DND-41 (cell line): ENCODE results near the gene CFAP251.

Experiments
- EZH2 ChIP-seq: IDR thresholded peaks from 3 replicates; pipeline ENCODE4 v1.6.1; 2012; ENCODE audit warnings: borderline replicate concordance, low read depth, mild to moderate bottlenecking, moderate library complexity, low read length, inconsistent platforms; ENCODE audit not compliant: severe bottlenecking
- TF ChIP-seq, protein P1 (sequence below): IDR thresholded peaks from 2 replicates; pipeline ENCODE4 v1.5.1; 2012; ENCODE audit warnings: borderline replicate concordance, low read length, moderate library complexity, mild to moderate bottlenecking; ENCODE audit not compliant: poor library complexity, severe bottlenecking; ENCODE audit errors: extremely low read depth

DNA sequence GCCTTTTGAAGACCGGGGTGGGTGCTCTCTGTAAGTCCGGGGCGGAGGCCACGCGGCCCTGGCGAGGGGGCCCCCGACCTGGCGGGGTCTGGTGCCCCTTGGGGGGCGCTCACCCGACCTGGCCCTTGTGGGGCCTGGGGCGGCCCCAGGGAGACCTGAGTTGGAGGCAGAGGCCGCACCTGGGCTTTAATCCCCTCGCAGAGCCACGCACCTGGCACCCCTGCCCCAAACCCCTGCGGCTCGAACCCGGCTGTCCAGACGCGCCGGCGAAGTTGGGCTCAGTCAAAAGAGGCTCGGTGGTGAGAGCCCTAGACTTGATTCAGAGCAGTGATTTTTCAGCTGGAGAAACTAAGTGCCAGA is 267 bp downstream of the CFAP251 start:
- TF ChIP-seq, protein P1, sequence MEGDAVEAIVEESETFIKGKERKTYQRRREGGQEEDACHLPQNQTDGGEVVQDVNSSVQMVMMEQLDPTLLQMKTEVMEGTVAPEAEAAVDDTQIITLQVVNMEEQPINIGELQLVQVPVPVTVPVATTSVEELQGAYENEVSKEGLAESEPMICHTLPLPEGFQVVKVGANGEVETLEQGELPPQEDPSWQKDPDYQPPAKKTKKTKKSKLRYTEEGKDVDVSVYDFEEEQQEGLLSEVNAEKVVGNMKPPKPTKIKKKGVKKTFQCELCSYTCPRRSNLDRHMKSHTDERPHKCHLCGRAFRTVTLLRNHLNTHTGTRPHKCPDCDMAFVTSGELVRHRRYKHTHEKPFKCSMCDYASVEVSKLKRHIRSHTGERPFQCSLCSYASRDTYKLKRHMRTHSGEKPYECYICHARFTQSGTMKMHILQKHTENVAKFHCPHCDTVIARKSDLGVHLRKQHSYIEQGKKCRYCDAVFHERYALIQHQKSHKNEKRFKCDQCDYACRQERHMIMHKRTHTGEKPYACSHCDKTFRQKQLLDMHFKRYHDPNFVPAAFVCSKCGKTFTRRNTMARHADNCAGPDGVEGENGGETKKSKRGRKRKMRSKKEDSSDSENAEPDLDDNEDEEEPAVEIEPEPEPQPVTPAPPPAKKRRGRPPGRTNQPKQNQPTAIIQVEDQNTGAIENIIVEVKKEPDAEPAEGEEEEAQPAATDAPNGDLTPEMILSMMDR = no peak
- TF ChIP-seq EZH2 = no peak
